Fibroblast of lung (primary cell): ENCODE data around the gene ADAM10.

ENCODE experiments used
- EZH2 ChIP-seq: IDR thresholded peaks from 2 replicates; pipeline ENCODE4 v1.5.1; 2012; ENCODE audit warnings: low read length, control low read depth, mild to moderate bottlenecking; ENCODE audit errors: missing control alignments
- TF ChIP-seq, protein P1 (sequence below), 2 donors: IDR thresholded peaks in 1 of 2; conservative IDR thresholded peaks in 1 of 2; 1 replicate in 1 of 2; 2 replicates in 1 of 2; pipeline ENCODE4 v1.5.1; 2011 to 2012; ENCODE audit warnings: low read length in 2 of 2, control low read depth in 1 of 2, inconsistent platforms in 1 of 2, low read depth in 1 of 2, mild to moderate bottlenecking in 1 of 2

DNA sequence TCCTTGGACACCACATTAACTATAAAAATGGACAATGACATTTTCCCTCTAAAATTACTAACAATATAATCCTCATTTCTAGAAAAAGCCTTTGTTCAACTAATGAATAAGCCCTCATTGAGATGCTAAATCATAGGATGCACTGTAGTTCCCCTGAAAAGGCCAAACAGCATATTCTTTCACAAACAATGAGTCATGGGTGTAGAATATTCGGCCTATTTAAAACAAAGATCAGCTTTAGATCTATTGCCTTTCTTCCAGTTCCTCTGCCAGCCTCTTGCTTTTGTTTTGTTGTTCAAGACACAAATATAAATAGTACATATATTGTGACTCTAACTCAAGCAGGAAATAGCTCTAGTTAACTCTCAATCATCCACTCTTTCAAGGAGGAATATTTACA is 82.5 kb downstream of the ADAM10 start:
- TF ChIP-seq, protein P1, sequence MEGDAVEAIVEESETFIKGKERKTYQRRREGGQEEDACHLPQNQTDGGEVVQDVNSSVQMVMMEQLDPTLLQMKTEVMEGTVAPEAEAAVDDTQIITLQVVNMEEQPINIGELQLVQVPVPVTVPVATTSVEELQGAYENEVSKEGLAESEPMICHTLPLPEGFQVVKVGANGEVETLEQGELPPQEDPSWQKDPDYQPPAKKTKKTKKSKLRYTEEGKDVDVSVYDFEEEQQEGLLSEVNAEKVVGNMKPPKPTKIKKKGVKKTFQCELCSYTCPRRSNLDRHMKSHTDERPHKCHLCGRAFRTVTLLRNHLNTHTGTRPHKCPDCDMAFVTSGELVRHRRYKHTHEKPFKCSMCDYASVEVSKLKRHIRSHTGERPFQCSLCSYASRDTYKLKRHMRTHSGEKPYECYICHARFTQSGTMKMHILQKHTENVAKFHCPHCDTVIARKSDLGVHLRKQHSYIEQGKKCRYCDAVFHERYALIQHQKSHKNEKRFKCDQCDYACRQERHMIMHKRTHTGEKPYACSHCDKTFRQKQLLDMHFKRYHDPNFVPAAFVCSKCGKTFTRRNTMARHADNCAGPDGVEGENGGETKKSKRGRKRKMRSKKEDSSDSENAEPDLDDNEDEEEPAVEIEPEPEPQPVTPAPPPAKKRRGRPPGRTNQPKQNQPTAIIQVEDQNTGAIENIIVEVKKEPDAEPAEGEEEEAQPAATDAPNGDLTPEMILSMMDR (conservative IDR thresholded peaks at IDR 0.05 in 1 of 2, IDR thresholded peaks at IDR 0.05 in 1 of 2; ENCODE audit: low read depth in 1 of 2, low read length in 2 of 2): no peak
- TF ChIP-seq EZH2: no peak
